K562 (cell line): Measurements from ENCODE around the gene PCDHB7.
"Not testable (repeated sequence)": the region's sequence is repeated elsewhere in the genome, so short reads cannot be mapped to it uniquely, and the experiment has no call there.

Source experiments
- BRCA1 ChIP-seq, 2 experiments: fragments of 450-650 bp in 1 of 2; sonication (generic) in 1 of 2; formaldehyde crosslinking in 1 of 2; IDR thresholded peaks; 2 replicates each; pipeline versions ENCODE4 v1.5.0 to v1.6.1; 2017 to 2020; ENCODE audit warnings: mild to moderate bottlenecking in 1 of 2, missing genetic modification reagents in 1 of 2
- RFX5 ChIP-seq: IDR thresholded peaks from 2 replicates; pipeline ENCODE4 v1.6.1; 2011; ENCODE audit warnings: low read depth, mild to moderate bottlenecking, improper control_type of control experiment, low read length
- SNIP1 ChIP-seq: fragments of 450-650 bp; IDR thresholded peaks from 2 replicates; pipeline ENCODE4 v1.7.1; 2017; ENCODE audit warnings: low read depth, mild to moderate bottlenecking

GRCh38 chr5:141224844-141225243 lies 52.4 kb downstream of the PCDHB7 start:
- not testable (repeated sequence) for TF ChIP-seq BRCA1 (IDR thresholded peaks at IDR 0.05); BRCA1 (CRISPR knock-in tag; IDR thresholded peaks at IDR 0.05); SNIP1; RFX5
